Fibroblast of peridontal ligament (primary cell): Measurements from ENCODE around the gene IGF1R.

Experiments
- DNase-seq: peaks from one replicate; pipeline ENCODE4 v3.0.0-alpha.2; 2010; ENCODE audit errors: extremely low read depth

IGF1R gene

DNA sequence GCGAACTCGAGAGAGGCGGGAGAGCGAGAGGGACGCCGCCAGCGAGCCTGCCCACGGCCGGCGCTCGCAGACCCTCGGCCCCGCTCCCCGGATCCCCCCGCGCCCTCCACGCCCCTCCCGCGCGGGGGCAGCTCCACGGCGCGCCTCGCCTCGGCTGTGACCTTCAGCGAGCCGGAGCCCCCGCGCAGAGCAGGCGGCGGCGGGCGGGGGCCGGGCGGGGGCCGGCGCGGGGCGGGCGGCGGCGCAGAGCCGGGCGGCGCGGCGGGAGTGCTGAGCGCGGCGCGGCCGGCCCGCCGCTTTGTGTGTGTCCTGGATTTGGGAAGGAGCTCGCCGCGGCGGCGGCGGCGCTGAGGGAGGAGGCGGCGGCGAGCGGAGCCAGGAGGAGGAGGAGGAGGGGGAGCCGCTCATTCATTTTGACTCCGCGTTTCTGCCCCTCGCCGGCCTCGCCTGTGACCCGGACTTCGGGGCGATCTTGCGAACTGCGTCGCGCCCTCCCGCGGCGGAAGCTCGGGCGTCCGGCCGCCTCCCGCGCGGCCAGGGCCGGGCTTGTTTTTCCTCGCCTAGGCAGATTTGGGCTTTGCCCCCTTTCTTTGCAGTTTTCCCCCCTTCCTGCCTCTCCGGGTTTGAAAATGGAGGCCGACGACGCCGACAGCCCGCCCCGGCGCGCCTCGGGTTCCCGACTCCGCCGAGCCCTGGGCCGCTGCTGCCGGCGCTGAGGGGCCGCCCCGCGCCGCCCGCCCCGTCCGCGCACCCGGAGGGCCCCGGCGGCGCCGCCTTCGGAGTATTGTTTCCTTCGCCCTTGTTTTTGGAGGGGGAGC lies 524 bp downstream of the IGF1R start:
- DNase-seq, result peak; percentile 48

DNA sequence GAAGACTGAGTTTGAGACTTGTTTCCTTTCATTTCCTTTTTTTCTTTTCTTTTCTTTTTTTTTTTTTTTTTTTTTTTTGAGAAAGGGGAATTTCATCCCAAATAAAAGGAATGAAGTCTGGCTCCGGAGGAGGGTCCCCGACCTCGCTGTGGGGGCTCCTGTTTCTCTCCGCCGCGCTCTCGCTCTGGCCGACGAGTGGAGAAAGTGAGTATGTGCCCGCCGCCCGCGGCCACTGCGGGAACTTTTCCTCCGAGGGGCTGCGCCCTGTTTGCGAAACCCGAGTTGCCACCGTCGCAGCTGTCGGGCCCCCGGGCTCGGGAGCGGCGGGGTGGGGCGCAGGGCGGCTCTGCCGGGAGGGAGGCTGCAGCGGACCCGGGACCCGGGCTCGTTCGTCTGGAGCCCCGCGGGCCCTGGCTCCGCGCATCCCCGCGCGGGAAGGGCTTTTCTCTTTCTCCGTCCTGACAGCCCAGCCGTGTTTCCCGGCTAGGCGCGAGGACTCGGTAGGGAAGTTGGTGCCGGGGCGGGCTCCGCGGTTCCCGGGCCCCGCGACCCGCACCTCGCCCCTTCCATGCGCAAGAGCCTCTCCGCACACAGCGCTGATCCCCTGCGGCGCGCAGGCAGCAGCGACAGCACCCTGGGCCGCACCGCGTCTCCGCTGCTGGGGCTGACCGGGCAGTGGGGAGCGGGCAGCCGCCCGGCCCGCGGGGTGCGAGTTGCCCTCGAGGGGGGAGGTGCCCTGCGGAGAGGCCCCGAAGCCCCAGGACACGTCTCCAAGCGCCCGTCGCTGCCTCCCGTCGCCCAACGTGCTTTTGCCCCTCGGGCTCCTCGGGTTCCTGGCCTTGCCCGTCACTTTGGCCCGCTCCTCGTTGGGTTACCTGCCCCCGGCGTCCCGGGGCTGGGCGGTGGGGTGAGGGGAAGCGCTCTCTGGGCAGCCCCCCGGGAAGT lies 1.4 kb downstream of the IGF1R start:
- peak; percentile 30 for DNase-seq

DNA sequence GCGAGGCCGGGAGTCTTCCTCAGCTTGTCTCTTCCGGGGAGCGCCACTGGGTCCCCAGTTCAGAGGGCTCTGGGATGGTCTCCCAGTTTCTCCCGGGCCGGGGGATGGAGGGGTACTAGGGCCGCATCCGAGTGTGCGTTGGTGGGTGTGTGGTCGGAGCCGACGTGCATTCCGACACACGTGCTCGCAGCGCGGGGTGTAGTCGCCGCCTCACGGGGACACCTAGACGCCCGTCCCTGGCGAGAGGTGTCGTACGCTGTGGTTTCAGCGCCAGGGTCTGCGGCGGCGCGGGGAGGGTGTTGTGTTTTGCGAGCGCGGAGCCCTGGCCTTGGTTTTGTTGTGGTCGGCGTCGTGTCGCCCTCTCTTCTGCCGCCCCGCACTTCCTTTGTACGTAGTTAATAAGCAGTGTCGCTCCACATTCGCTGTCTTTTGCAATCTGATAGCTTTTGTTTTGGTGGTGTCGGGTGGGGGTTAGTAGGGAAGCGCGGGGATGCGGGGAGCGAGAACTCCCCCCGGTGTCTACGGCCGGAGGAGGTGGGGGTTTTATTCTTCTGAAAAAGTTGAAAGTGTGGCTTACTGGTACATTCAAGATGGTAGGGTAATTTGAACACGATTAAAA lies 2.2 kb downstream of the IGF1R start:
- DNase-seq, result peak; percentile 50

DNA sequence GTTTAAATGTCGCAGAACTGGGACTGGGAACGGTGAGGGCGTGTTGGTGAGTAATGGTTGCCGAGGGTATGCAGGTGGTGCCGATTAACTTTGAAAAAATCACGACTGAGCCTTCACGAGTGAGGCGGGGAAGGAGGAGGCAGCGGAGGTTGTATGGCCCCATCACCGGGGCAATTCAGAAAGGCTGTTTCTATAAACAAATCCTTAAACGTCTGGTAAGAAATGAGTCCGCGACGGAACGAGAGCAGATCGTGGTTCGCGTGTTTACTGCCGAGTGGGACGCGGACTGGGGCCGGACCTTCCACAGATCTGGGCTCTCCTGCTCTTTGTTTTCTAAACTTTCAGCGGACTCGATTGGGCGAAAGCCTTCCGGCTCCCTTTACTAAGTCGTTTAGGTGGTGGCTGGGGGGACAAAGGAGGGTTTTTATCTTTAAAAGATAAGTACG lies 2.7 kb downstream of the IGF1R start:
- DNase-seq, result peak; percentile 56

DNA sequence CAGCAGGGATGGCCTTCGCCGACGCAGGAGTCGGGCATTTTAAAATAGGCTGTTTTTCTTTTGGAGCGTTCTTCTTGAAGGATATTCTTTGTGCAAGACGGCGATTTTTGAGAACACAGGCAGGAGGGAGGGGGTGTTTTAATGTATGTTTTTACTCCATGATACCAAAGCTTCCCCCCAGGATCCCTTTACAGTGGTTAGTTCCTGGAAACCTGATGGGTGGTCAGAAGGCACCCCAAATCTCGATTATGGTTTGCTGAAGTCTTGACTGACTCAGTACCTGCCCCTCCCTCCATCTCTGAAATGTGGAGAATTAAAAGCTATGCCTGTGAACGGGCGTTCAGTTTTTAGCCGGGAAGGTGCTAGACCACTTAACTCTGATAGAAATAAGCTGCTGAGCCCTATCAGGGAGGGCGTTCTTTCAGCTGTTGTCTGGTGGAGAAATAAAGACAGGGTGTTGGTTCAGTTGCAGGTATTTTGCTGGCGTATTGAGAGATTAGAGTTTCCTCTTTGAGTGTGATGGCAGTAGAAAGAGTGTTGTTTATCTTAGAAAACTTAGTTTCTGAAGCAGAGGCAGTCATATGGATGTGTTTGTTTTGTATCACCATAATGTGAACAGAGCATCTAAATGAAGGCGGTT lies 3.4 kb downstream of the IGF1R start:
- DNase-seq, result peak; percentile 45

DNA sequence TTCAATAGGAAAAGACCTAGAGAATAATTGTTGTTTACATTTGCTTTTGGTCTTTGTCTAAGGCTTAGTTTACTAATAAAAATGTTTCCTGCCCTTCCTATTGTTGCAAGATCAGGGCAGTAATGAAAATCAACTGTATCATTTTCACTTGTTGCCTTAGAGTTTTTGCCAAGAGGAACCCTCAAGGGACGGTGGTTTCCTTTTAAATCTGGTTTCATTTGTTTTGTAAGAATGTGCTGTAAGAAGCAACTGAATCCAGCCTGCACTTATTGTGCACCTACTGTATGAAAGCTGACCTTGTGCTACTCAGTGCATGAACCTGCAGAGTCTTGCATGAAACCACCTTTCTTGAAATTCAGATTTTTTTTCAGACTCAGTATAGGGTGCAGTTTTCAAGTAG lies 5.3 kb downstream of the IGF1R start:
- peak; percentile 90 for DNase-seq

DNA sequence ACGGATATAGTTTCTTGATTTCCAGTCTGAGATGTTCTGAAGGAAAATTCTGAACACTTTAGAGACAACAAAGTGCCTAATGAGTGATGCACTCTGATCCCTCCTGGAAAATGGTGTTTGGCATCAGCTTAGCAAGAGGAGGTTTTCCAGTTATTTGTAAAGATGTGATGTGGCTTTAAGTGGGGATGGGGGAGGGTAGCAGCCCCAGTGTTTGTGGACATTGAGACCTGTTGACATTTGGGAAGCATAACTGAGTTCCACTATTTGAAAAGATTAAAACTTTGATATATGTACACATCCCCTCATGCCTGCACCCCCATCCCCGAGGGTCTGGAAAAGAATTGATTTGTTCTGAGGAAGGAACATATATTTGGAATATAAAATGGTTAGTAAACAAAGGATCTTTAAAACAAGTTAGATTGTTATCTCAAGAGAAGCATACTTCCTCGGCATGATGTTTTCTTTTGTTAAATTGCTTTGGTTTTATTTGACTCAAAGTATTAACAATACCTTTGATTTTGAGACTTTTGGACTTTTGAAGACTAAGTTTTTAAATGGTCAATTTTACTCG lies 6.5 kb downstream of the IGF1R start:
- no peak for DNase-seq

DNA sequence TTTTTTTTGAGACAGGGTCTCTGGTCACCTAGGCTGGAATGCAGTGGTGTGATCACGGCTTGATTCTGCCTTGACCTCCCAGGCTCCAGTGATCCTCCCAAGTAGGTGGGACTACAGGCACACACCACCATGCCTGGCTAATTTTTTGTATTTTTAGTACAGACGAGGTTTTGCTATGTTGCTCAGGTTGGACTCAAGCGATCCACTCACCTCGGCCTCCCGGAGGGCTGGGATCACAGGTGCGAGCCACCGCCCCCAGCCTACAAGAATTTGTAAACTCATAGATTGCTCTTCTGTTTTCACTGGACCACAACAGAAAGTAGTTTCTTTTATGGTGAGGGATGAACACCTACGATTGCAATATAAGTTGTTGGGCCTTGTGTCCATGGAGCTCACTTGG lies 7.4 kb downstream of the IGF1R start:
- no peak for DNase-seq

DNA sequence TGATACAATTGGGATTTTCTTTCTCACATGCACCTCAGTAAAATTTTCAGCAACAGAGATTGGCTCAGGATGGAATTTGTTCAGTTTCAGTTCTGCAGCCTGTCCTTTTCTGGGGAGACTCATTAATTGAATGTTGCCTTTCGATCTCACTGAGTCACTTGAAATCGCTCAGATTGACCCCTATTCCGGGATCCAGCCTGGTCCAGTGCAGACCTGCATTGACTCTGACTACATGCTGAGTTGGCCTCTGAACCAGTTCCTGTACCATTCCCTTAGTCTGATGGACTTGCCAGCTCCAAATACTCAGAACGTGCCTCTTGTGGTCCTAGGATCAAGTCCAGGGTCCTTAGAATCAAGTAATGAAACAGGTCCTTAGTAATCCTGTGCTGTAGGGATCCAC lies 9.4 kb downstream of the IGF1R start:
- DNase-seq, result peak; percentile 18

DNA sequence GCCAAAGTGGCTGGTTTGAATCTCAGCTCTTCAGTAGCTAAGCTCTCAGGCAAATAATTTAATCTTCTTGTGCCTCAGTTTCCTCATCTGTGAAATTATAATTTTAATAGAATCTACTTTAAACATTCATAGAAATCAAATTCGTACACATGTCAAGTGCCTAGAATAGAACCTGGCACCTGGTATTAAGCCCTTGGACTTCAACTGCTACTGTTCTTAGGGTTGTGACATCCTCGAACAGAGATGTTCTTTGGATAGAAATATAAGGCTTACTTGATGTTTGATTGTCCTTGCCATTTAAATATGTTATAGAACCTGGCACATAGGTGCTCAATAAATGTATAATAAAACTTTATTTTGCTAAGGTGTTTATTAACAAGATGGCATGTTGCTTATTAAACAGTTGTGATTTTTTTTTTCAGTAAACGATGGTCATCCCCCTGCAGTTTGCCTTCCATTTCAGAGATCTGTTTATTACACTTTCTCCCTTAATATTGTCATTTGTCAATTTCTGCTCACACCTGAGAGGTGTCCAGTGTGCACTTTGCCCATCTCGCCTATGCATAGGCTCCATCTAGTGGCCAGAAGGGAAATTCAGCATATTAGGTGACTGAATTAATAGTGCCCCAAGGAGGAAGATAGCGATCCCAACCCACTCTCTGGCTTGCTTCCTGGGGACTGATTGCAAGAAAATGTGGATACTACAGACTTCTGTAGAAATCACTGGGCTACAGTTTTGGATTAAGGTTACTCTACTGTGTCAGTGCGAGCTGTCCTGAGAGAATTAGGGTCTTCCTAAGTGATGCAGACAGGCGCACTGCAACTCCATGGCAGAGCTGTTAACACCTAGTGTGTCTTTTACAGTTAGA lies 10.7 kb downstream of the IGF1R start:
- DNase-seq, result peak; percentile 54

DNA sequence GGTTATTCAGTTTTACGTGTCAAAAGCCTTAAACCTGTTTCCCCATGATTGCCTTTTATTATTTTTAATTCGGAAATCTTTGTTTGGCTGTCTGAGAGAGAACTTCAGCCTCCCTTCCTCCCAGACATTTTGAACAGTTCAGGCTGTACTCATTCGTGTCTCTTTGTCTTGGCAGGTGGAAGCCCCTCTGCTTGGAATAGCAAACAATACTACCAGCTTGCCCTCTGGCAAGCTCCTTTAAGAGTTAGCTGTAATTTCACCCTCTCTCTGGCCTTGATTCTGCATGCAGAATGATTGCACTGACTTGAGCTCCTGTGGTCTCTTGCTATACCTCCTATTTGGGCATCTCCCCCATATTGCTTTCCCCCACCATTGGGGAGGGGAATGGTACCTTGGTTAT lies 11.7 kb downstream of the IGF1R start:
- no peak for DNase-seq

DNA sequence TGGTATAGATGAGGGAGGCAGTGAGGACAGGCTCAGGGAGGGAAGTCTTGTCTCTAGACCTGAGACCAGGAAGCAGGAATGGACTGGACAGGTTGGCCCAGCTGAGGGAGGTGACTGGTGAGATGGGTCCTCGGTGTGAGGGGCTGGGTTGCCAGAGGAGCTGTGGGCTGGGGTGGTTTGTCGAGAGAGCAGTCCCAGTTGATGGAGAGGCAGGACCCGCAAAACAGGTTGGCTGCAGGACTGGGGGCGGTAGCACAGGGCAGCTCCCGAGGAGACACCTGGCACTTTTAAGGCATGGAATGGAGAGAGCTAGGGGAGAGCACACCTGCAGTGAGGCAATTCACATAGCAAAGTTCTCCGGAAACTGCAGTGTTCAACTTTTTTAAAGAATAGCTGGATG lies 14.7 kb downstream of the IGF1R start:
- DNase-seq, result no peak

DNA sequence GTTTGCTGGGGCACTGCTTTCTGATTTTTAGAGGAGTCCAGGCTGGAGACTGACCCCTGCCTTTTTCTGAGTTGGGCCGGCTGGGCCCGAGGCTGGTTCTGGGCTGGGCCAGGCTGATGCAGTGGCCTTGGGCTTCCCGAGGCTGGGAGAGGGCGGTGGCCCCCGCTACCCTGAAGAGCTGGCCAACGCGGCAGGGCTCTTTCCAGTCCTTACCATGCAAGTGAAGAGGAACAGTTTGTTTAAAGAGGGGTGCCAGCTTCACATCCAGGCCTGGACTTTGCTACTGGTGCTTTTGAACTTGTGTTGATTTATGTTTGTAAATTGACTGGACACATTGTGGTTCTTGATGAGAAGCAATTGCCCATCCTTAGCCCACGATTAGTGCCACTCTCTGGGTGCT lies 15.3 kb downstream of the IGF1R start:
- no peak for DNase-seq

DNA sequence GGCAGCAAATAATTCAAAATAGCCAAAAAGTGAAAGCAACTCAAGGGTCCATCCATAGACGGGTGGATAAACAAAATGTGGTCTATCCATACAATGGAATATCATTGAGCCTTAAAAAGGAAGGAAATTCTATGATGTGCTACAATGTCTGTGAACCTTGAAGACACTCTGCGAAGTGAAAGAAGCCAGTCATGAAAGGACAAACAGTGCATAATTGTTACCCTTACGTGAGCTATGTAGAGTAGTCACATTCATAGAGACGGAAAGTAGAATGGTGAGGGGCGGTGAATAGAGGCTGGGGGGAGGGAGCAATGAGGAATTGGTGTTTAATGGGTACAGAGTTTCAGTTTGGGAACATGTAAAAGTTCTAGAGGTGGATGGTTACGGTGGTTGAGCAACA lies 18.1 kb downstream of the IGF1R start:
- DNase-seq, result no peak

DNA sequence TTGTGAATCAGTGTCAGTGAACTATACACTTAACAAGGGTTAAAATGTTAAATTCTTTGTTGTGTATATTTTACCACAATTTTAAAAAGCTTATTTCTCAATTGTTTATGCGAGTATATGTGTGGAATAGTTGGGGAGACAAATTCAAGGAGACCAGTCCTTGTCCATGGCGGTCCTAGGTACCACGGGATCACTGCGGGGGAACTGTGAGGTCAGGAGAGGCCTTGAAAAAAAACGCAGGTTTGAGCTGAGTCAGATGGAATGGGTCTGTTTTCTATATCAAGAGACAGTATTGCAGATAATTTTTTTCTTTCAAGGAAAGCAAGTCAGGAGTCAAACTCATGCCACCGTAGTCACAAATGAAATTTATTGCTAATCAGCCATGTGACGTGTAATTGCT lies 18.5 kb downstream of the IGF1R start:
- no peak for DNase-seq

DNA sequence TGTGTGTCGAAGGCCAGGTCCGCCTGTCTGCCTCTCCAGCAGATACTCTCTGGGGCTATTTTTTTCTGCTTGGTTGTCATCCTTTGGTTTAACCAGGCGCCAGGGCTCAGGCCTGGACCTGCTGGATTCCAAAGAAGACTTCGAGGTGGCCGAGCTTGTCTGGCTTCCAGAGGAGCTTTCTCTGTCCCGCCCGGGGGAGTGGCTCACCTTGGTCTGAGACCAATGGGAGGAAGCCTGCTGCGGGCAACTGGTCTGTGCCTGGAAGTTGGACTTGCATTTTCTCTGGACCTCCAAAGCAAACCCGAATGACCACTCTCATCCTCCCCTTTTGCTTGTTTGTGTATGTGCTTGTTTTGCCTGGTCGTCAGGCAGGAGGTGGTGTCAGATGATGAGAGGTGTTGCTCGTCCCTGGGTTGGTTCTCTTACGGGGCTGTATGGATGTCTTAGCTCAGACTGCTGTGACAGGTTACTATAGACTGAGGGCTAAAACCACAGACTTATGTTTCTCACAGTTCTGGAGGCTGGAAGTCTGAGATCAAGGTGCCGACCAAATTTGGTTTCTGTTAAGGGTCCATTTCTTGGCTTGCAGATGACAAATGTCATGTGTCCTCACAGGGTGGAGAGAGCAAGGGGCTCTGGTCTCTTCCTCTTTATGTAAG lies 19.3 kb downstream of the IGF1R start:
- DNase-seq, result no peak

DNA sequence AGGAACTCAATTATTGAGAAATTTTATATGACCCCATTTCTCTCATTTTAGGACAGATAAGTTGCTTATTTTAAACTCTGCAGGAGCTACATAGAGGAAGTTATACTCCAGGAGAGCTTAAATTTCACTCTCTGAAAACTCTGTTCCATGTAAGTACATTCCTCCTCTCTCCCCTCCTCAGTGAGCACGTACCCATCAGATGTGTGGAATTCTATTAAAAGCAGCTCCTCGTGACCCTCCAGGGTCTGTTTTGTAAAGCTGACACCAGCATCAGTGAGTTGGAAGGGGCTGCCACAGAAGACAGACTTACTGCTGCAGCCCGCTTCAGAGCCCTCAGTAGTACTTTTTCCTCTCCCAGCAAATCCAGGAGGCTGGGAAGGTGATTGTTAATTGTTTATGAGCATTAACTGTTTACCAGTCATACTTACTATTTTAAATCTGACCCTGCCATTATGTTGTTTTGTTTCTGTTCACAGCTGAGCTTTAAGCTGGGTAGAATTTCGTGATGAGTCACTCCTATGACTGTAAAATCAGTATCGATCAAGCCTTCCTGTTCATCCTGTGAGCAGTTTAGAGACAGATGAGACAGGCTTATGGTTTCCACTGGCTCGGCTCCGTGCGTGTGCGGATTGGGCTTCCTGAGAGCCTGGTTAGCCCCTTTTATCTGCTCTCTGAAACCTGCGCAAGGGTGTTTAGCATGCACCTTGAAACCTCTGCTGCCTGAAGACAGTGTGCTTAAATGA lies 20.4 kb downstream of the IGF1R start:
- peak; percentile 75 for DNase-seq

DNA sequence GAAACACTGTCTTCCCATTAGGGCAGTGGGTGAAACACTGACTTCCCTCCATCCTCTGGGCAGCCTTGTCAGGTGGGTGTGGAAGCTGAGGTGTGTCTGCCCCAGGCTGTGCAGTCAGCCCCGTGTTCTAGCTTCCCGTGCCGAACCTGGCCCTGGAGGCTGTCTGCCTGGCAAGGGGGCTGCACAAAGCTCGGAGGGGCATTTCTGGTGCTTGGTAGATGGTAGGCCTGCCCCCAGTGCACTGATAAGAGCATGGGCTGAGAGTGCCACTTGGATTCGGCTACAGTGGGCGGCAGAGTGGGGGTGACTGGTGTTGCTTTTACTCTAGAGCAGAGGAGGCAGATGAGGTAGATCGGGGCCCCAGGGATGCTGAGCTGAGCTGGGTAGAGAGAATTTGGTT lies 21.3 kb downstream of the IGF1R start:
- no peak for DNase-seq
